Omental fat pad (tissue), 4 donors: ENCODE data around the gene WDR45B. TPM values are rescaled to one million over a fixed set of nuclear protein-coding genes. Genes with fewer than 3 reads are reported as not detected.

Experiments used
- ATAC-seq: fragments of 150-250 bp; one replicate; pipeline ENCODE4 v1.9.1; 2016; ENCODE audit warnings: mild to moderate bottlenecking, moderate library complexity; ENCODE audit not compliant: low FRiP score
- DNase-seq: peaks from one replicate; pipeline ENCODE4 v3.0.0-alpha.2; 2019; ENCODE audit warnings: low spot score
- total RNA-seq, 4 donors: library from RNA; depleted of rRNA; stranded (reverse); fragments of >200 nt; gene quantifications; one replicate each; pipeline ENCODE4 v1.1.0, GENCODE V29; 2016
- TF ChIP-seq, protein P1 (sequence below), 3 donors: fragments of 450-650 bp; IDR thresholded peaks; one replicate each; pipeline ENCODE4 v1.5.1; 2016 to 2017; ENCODE audit warnings: antibody characterized with exemption in 3 of 3, mild to moderate bottlenecking in 3 of 3, moderate library complexity in 2 of 3

Gene WDR45B
- total RNA-seq, 4 donors from 2014 or later, result 63.0 to 139 (median 86.0) TPM

DNA sequence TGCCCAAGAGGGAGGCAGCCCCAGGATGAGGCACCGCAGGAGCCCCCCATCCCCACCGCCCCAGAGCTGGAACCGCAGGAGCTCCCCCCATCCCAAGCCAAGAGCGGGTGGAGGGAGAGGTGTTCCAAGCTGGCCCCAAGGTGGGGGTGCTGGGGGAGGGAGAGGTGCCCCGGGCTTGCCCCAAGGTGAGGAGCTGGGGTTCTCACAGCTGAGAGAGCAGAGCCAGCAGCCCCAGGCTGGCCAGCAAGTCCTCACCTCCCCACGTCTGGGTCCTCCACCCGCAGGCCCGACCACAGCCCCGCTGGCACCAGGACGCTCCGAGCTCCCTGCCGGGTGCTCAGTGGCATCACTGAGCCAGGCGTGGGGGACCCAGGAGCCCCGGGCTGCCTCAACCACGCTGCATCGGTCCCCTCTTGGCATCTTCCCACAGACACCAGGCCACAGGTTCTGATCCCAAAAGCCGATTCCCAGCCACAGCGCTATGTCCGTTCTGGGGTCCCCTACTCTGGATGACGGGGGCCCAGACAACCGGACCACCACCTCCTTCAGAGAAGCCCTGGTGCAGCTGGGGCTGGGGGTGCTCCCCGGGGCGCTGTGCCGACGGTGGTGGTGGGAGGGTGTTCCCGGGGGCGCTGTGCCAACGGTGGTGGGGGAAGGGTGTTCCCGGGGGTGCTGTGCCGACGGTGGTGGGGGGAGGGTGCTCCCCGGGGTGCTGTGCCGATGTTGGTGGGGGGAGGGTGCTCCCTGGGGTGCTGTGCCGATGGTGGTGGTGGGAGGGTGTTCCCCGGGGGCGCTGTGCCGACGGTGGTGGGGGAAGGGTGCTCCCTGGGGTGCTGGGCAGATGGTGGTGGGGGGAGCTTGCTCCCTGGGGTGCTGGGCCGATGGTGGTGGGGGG lies 15.4 kb upstream of the WDR45B start:
- TF ChIP-seq, protein P1, sequence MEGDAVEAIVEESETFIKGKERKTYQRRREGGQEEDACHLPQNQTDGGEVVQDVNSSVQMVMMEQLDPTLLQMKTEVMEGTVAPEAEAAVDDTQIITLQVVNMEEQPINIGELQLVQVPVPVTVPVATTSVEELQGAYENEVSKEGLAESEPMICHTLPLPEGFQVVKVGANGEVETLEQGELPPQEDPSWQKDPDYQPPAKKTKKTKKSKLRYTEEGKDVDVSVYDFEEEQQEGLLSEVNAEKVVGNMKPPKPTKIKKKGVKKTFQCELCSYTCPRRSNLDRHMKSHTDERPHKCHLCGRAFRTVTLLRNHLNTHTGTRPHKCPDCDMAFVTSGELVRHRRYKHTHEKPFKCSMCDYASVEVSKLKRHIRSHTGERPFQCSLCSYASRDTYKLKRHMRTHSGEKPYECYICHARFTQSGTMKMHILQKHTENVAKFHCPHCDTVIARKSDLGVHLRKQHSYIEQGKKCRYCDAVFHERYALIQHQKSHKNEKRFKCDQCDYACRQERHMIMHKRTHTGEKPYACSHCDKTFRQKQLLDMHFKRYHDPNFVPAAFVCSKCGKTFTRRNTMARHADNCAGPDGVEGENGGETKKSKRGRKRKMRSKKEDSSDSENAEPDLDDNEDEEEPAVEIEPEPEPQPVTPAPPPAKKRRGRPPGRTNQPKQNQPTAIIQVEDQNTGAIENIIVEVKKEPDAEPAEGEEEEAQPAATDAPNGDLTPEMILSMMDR (IDR thresholded peaks at IDR 0.05), result no peak
- DNase-seq (no peak), ATAC-seq (no peak)

DNA sequence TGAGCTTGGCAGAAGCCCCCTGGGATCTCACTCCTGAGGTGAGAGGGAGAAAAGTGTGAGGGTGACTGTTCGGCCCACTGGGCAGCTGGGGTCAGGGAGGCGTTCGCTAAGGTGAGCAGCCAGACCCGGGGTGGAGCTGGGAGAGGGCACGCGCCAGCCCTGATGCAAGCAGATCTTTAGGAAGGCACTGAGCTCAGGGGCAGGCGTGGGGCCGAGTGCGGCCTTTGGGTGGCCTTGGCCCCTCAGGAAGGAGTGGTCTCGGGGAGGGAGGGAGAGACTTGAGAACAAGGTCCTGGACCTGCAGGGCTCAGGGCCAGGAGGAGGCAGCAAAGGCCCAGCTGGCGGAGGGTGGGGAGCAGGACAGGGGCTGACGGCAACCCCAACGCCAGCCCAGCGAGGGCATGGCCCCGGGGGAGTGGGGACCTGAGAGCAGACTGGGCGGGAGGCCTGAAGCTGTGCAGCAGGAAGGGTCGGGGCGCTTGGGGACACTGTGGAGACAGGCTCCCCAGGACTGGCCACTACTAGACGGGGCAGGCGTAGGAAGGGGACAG lies 14.5 kb upstream of the WDR45B start:
- DNase-seq (no peak), ATAC-seq (no peak)
- TF ChIP-seq, protein P1 (IDR thresholded peaks at IDR 0.05), result no peak

DNA sequence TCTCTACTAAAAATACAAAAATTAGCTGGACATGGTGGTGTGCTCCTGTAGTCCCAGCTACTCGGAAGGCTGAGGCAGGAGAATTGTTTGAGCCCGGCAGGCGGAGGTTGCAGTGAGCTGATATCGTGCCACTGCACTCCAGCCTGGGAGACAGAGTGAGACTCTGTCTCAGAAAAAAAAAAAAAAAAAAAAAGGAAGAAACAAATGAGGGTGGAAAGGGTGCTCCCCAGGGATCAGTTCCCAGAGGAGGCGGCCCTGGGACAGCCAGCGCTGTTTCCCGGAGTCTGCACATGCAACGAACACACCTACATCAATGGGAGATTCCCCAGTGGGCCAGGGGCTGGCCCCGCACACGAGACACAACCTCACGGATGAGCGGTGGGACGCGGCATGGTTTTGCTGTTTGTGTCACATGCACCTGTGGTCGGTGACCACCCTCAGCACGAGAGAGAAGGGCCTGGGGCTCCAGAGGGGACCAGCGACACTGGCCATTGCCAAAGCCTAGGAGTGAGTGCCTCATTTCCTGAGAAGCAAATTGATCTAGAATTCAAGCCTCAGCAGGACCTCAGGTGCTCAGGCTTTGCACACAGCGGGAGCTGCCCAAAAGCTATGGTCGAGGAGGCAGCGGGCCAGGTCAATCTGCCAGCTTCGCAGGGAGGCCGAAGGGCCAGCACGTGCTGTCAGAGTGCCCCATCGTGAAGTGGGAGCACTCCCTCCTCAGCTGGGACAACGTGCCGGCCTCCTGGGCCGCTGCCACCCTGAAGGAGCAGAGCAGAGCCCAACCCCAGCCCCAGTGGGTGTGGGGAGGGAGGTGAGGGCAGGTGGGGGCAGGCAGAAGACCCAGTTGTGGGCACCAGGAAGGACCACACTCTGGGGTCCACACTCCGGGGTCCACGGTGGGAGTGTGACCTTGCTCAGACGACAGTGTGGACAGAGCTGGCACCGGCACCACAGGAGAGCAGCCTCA lies 13.8 kb upstream of the WDR45B start:
- DNase-seq (no peak), ATAC-seq (no peak)
- TF ChIP-seq, protein P1 (IDR thresholded peaks at IDR 0.05), result no peak

DNA sequence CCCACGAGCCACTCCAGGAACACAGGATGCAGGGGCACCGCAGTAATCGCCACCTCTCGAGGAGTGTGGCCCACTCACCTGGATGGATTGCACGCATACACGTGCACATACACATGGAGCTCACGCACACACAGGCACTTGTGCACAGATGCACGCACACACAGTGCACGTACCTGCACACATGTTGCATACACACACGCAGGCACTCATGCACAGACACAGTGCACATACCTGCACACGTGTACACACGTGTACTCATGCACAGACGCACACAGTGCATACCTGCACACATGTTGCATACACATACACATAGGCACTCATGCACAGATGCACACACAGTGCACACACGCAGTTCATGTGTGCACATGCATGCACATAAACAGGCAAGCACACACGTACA lies 11.6 kb upstream of the WDR45B start:
- ATAC-seq, result no peak
- TF ChIP-seq, protein P1 (IDR thresholded peaks at IDR 0.05), result no peak
- no peak for DNase-seq

DNA sequence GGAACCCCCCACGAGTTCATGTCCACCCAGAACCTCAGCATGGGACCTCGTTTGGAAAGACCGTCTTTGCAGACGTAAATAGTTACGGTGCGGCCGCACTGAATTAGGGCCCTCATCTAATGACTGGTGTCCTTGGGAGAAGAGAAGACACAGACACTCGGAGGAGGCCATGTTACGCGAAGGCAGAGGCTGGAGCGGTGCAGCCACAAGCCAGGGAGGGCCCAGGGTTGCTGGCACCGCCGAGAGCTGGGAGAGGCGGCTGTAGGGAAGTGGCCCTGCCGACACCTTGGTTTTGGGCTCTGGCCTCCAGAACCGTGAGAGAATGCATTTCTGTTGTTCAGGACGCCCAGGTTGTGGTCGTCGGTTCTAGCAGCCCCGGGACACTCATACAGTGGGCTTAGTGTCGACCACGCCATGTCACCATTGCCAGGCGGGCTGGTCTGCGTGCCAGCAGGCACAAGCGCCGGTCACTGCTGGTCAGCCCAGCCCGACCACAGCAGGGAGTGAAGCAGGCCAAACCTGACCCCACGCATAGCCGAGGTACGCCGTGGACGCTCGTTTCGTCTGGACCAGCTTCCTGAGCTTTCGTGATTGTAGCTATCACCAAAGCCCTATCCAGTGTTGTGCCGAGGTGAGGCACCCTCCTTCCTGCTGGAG lies 10.7 kb upstream of the WDR45B start:
- TF ChIP-seq, protein P1 (IDR thresholded peaks at IDR 0.05), result no peak
- ATAC-seq (no peak), DNase-seq (no peak)

DNA sequence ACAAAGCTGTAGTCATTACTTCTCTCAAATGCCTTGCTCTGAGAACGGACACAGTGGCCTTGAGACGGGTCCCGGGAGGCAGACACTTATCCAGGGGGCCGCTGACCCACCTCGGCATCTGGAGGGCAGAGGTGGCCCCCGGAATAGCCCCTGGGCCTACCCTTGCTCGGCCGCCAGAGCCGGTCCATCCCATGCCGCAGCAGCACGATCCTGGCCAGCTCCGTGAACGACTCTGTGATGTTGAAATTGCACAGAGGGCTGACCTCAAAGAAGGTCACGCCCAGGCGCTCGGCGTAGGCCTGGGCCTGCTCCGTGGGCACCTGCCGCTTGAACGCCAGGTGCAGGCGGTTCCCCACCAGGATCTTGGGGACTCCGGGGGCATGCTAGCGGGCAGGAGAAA lies 10.1 kb upstream of the WDR45B start:
- TF ChIP-seq, protein P1 (IDR thresholded peaks at IDR 0.05), result no peak
- no peak for DNase-seq
- ATAC-seq, result no peak
